HG03196 (cell line): ENCODE results near the gene GMNN.

ENCODE experiments used
- ATAC-seq: cut with Tn5 transposase; IDR thresholded peaks from one replicate; pipeline ENCODE4 v1.9.1; 2021; ENCODE audit not compliant: unreplicated experiment

Gene GMNN

DNA sequence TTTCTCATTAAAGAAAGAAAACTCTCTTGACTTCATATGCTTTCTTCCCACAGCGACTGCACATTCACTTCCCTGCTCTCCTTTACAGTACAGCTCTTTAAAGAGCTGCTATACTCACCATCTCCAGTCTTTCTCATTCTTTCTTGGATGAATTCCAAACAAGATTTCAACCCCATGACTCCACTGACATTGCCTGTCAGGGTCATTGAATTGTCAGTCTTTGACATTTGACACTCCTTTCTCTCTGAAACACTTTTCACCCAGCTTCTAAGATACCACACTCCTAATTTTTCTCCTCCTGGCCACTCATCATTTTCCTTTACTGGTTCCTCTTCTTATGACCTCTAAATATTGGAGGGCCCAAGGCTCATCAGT is 24.8 kb downstream of the GMNN start:
- ATAC-seq: no peak

DNA sequence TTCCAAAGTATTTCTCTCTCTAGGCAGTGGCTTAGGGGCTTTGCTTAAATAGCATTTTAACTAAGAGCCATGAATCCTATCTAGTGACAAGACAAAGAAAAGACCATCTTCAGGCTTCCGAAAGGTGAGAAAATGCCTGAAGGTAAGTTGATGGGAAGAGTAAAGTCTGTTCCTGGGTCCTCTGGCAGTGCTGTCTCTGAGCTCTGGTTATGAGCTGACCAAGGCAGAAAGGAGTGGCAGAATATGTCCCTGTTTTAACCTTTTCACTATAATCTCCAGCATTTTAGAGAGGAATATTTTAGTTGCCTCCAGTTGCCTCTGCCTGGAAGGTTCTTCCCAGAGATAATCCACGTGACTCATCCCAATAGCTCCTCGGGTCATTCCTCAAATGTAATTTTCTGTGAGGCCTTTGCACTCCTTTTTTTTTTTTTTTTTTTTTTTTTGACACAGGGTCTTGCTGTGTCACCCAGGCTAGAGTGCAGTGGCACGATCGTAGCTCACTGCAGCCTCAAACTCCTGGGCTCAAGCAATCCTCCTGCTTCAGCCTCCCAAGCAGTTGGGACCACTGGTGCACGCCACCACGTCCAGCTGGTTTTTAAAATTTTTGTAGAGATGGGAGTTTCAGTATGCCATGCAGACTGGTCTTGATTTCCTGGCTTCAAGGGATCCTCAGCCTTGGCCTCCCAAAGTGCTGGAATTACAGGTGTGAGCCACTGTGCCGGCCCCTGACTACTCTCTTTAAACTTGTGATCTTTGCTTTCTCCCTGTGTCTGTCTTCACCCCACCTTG is 27.7 kb downstream of the GMNN start:
- no peak for ATAC-seq

DNA sequence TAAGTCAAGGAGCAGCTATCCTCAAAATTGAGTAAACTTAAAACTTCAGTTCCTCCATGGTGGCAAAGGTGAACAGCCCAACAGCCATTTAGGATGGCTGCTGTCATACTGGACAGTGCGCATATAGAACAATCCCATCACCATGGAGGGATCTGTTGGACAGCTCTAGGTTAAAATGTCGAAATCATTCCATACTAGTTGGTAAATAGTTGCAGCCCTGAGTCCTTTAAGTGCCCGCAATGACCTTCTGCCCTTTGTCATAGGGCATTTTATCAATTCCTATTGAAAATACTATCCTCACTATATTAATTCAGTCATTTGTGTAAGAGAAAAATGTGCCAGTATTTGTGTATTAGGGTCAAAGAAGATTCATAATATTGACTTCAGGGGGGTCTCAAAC is 32.8 kb downstream of the GMNN start:
- no peak for ATAC-seq

DNA sequence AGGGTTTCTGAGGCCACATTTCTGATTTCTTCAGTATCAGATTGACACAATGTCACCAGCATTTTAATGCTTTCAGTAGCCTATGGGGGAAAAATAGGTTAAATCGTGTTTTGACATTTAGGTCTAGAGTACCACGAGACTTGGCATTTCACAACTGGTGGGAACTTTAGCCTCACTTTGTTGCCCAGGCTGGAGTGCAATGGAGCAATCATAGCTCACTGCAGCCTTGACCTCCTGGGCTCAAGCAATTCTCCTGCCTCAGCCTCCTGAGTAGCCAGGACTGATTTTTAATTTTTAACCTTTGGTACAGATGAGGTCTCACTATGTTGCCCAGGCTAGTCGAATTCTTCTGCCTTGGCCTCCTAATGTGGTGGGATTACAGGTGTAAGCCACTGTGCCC is 35.0 kb downstream of the GMNN start:
- no peak for ATAC-seq

DNA sequence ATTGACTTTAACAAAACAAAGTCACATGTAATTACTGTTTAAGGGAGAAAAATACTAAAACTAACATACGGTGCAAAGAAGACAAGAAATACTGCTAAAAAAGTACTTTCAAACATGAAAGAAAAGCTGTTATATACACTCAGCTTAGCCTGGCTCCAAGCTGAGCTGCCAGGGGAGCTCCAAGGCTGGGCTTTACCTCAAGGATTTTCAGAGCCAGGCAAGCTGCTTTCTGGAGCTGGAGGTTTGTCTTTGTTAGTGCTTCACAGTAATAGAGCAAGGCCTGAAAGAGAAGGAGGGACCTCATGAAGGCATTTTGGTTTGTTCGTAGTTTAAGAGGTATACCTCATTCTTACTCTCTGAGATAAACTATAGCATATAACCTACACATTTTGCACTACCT is 43.6 kb downstream of the GMNN start:
- ATAC-seq: no peak

DNA sequence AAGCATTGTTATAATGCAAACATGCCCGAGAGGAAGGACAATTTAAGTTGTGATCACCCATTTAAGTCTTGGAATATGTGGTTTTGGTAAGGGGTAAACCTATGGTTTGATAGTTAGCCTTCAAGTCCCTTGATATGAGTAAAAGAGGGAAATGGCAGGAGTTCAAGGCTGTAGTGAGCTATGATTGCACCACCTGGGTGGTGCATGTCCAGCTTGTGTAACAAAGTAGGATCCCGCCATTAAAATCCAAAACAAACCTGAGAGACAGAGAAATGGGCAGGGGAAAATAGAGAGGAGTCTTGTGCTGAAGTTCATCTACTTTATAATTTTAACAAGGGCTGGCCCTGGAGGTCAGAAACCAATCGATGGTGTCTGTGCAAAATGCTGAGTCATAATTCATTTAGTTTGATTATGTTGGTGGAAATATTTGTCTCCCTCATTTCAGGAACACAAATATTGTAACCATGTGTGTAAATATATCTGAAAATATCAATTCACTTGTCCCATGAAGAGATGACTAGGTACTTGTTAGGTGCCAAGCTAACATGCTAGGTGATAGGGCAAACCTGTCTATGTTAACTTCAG is 47.2 kb downstream of the GMNN start:
- no peak for ATAC-seq

DNA sequence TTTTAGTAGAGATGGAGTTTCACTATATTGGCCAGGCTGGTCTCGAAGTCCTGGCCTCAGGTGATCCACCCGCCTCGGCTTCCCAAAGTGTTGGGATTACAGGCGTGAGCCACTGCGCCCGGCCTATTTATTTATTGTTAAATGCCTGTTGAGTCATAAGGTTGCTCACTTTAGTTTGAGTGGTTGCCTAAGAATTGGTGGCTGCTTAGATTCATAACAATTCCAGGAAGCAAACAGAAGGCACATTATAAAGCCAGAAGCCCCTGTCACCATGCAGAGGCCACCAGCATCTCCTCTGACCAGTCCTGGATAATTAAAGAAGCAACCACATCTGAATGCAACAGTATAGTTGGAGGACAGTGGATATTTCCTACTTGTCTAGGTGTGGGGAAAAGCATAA is 48.0 kb downstream of the GMNN start:
- ATAC-seq: no peak

DNA sequence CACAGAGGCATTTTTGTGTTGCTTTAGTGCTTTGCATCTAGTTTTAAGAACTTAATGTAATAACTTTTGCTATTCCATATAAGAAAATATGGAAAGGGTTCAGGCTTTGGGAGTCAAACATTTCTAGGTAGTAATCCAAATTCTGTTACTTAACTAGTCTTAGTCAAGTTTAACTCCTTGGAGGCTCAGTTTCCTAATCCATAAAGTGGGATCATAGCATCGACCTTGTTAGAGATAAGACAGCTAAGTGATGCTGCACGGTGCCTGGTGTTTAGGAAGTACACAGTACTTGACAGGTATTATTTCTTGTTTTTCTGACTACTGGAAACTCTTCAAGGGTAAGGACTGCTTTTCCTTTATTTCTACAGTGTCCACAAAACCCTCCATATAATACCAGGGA is 48.4 kb downstream of the GMNN start:
- no peak for ATAC-seq

DNA sequence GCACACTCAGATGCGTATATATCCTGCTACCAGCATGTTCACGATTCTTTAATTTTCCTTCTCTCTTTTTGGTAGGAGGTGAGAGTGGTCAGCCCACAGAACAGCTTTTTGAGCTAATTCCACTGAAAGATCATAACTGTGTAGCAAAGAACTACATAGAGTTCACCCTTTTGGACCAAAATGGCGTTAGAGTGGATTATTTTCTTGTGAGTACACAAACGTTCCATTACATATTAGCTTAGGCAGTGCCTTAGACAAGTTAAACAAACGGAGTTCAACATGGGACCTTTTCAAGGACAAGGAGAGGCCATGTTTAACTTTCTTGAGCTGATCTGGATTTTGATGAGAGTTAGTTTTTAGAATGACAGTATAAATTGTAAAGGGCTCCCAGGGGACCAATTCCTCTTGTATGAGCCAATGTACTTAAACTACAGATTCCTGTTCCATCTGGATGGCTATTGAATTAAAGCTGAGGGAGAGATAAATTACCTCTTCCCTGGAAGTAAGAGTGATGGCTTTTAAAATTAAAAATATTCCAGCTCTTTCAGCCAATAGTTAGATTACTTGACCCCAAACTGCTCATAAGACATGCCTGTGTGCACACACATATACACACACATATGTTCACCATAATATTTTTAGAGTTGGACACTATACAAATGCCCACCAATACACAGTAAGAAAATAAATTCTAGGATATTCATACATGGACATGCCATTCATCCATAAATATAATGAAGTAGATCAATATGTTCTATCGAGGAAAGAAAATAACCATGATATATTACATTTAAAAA is 49.6 kb downstream of the GMNN start:
- no peak for ATAC-seq

DNA sequence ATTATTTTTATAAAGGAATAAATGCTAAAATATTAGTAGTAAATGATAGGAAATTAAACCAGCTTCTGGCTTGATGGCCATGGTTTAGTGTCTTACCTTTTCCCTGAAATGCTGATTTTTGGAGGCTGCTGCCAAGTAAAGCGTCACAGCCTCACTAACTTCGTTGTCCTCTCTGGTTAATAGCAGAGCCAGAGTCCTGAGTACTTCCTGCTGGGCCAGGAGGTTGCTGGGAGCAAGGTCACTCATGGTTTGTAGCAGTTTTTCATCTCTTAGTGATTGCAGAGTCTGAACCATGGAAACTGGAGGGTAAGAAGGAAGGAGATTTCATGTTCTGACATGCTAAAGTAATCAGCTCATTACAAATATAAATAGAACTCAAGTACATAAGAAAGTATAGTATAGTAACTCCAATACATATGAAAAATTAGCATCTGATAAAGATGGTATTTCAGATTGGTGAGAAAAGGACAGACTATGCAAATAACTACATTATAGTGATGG is 50.4 kb downstream of the GMNN start:
- no peak for ATAC-seq

DNA sequence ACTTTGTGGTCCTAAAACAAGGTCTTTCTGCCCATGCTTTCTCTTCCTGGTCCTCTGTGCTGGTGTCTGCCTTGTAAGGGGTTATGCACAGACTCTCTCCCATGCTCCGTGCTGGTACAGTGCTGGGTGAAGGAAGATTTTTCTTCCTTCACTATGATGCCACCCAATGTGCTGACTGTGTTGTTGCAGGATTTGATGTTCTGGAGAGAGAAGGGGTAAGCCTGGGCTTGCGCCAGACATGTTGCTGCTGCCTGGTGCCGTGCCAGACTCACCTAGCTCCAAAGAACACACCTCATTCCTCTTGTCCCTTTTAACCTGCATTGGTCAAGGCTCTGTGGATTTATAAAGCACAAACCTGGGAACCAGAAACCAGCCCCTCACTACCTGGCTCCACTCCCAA is 52.4 kb downstream of the GMNN start:
- no peak for ATAC-seq

DNA sequence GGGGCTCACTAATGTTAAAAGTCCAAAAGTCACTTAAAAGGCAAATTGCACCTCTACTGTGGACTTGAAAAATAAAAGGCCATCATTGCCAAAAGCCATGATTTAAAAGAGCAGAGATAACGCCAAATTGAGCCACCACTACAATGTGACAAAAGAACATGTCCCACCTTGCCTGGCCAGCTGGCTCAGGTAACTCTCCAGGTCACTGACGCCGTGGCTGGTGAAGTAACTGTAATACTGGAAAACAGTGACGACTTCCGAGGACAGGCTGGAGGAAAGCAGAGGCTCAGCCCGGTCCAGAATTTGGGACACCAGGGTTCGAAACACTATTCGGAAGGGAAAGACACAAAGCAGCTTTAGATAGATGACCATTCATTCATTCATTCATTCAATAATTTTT is 53.2 kb downstream of the GMNN start:
- no peak for ATAC-seq

DNA sequence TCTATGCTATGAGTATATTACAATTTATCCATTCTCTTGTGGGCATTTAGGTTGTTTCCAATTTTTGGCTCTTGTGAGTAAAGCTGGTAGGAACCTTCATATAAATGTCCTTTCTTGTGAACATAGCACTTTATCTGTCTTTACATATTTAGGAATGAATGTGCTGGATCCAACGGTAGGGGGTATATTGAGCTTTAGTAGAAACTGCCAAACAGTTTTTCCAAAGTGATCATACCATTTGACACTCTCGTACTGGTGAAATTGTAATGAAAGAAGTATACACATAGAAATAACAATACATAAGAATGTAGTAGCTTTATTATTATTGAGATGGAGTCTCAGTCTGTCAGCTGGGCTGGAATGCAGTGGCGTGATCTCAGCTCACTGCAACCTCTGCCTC is 54.9 kb downstream of the GMNN start:
- ATAC-seq: no peak

DNA sequence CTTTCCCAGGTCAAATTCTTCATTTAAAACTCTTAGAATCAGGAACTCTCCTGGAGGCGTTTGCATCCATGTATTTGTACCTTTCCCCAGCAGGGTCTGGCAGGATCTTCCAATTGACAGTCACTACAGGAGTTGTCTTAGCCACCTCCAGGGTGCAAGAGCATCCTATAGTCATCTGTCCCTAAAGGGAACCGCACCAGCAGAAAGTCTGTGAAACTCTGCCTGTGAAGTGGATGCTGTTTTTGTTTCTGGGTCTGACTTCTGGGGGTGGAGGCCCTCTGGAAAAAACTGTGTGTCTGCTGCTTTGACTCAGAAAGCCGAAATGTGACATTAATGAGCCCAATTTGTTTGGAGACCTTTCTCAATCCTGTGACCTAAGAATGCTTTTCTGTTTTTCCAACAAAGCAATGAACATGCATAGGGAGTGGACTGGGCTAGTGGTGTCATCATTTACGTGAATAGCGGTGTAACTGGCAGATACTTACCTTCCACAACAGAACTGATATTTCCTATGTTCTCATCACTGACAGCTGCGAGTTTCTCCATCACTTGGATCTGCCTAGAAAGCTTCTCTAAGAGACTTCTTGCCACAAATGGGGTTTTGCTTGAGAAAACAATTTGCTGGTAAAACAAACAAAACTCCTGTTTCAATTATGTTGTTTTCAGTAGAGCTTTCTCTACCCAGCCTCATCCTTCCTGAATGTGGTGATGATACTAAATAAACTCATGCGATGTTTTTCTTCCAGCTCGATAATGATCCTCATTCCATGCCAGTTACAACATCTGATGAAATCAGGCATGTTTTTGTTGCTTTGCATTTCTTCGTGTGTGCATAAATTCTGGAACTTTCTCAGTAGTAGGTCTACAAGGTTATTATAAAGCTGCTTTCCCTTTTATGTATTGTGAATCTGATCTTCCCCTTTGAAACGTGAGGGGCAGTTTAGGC is 57.3 kb downstream of the GMNN start:
- ATAC-seq: no peak

DNA sequence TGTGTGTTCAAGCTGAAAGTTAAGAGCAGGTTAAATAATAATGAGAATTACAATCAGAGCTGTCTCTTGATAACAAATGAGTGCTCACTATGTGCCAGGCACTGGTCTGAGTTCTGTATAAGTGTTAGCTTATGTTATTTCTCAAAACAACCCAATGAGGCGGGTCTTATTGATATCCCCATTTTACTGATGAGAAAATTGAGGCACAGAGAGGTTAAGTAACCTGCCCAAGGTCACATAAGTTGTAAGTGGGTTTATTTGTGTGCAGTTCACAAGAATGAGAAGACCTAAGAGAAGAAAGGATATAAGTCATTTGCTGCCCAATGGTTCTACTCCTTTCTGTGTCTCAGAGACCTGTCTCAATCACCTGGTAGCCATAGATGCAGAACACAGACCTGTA is 58.1 kb downstream of the GMNN start:
- no peak for ATAC-seq

DNA sequence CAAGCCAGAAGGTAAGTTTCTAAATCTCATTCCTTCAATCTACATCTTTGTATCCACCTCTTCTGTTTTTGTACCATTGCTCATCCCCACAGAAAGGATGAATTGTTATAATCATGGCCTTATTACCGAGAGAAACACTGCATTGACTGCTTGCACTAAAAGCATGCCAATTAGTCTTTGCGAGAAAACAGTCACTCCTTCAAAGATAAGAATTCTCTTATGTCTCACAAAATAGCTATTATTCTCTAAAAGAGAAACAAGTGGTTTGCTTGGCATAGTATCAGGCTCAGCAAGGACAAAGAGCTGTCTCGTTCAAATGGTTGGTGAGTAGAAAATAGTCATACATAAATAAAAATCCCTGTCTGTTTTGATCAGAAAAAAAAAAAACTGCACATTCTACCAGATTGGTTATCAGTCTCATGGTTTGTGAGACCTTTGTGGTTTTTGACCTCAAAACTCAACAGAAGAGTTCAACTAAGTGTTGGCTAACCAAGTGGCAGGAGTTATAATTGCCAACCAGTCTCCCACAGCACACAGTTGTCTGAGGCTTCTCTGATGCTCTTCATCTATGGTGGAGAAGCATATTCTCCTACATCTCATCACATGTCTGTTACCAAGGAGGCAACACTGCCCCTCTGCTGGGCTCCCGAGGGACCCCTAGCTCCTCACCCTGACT is 59.1 kb downstream of the GMNN start:
- ATAC-seq: no peak
